Epidermal melanocyte (primary cell): ENCODE data around the gene TBKBP1.

Experiments
- DNase-seq: peaks from one replicate; pipeline ENCODE4 v3.0.0; 2011; ENCODE audit warnings: low spot score; ENCODE audit not compliant: insufficient read length

The TBKBP1 gene

DNA sequence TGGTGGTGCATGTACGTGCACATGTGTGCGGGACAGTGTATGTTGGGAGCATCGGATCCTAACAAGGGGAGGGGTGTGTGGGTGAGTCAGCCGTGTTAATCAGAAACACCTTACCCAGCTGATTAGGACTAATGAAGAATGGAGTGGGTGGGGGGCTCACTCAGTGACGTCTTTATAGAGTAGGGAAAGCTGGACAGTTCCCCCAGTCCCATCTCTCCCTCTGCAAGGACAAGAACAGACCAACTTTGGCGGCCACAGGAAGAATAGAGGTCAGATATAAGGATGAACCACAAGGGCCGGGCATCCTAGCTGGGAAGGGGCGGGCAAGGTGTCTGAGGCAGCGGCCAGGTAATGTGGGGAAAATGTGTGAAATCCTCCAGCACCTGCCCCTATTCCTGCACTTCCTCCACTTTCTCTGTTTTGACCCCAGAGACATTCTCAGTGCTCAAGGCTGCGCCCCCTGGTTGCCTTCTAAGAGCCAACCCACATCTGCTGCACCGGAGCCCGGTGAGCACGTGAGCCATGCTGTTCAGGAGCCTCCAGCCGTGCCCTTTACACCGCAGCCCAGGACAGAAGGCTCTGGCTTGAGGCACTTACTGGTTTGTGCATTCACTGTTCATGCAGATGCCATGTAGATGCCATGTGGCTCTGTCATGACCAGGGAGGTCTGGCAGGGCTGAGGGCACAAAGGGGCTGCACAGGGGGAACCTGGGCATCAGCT lies 20.2 kb downstream of the TBKBP1 start:
- DNase-seq = no peak

GRCh38 chr17:47714773-47715396 lies 20.9 kb downstream of the TBKBP1 start:
- no peak for DNase-seq

- no peak for DNase-seq
These were observed 21.8 kb downstream of the TBKBP1 start for GRCh38 chr17:47715669-47716325.

- DNase-seq = no peak
These were observed 22.4 kb downstream of the TBKBP1 start for GRCh38 chr17:47716375-47716774.

- no peak for DNase-seq
These were observed 23.3 kb downstream of the TBKBP1 start for GRCh38 chr17:47717261-47717697.

DNA sequence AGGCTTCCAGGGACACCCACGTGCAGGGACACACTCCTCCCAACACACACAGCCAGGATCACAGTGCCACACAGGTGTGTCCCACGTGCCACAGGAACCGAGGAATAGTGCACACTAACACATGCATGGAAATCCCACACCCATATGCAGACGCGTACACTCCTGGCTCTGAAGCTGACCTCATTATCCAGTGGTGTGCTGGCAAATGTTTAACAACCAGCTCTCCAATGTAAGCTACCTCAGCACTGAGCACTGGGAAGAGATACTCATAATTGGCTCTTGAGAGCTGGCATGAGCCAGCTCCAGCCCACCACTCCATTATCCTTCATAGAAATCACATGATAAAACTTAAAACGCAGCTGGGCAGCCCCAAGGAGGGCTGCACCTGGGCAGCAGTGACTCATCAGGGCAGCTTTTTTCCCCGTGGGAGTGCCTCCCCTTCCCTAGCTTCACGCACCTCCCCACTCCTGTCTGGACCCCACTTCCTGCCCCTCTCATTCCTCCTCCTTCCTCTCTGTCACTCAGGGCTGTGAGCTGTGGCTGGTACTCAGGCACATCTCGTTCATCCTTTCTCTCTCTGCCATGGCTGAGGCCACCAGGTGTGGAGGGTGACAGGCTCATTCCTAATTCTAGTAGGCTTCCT lies 24.1 kb downstream of the TBKBP1 start:
- no peak for DNase-seq

GRCh38 chr17:47718634-47719405 lies 24.9 kb downstream of the TBKBP1 start:
- DNase-seq = no peak

DNA sequence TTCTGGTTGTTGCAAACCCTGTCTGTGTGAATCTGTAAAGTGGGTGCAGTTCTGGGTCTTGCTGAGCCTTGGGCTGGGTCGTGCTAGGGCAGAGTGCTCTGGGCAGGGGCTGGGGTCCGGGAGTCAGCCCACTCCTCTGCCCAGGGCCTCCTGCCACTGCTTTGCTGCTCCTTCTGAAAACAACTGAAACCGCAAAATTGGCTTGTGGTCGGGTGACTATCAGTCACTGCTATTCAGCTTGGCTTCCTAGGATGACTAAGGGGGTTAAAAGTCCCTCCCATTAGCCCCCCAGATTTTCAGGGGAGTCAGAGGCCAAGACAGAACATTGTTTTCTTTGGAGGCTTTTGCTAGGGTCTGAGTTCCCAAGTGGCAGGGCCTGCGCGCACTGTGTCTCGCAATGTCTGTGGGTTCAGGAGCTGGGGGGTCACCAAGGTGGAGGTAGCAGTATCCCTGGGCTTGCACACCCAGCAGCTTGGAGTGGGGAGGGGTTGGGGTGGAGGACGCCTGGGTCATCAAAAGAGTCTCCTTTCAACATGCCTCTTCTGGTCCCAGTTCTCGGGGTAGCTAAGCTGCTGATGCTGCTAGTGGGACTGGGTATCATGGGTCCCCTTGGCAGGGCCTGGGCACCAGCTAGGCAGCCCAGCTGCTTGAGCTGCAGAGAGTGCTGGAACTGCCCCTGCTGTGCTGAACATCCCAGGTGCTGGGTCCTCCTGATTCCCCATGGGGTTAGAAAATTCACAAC lies 25.6 kb downstream of the TBKBP1 start:
- DNase-seq = no peak

- DNase-seq = no peak
These were observed 26.2 kb downstream of the TBKBP1 start for GRCh38 chr17:47720196-47720595.

GRCh38 chr17:47720754-47721533 lies 27.0 kb downstream of the TBKBP1 start:
- no peak for DNase-seq

DNA sequence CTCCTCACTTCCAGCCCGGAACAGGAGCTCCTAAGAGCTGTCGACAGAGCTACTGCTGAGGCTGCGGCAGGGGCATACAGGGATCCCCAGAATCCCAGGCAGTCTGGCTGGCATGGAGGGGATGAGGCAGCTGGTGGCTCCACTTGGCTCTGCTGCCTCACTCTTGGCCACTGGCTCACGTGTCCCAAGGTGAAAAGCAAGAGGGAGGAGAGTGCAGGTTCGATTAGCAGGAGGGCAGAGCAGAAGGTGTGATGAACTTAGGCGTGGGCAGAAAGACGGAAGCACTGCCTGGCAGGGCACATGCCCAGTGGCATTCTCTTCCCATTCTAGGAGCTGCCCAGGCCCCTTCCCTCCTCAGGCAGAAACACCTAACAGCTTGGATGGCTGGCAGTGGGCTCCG lies 27.8 kb downstream of the TBKBP1 start:
- DNase-seq = no peak

- no peak for DNase-seq
These were observed 30.7 kb downstream of the TBKBP1 start for GRCh38 chr17:47724705-47725104.

DNA sequence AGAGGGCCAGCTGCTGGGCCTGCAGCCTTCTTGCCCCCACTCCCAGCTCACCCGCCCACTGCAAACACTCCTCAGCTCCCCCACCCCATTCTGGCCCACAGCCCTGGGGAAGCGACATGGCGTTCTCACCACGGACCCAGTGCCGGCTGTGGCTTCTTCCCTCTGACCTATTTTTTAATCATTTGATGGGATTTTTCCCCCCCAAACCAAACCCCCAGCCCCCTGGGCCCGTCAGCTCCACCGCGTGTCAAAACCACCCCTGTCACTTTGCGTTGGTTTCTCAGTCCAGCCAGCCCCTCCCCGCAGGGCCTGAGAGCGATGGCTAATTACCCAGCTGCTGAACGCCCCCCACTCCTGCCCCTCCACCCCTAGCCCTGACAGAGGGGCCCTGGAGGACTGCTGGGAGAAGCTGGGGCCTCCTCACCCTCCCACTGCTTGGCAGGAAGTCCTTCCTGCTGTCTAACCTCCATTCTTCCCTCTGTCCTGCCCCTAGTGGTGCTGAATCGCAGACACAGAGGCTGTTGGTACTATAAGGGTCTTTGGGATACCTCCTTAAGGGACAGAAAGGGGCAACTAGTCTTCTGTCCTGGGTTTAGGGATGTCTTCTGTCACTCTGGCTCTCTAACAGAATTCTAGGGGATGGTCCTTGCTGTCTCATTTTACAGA lies 31.6 kb downstream of the TBKBP1 start:
- DNase-seq = no peak

GRCh38 chr17:47726796-47727703 lies 33.1 kb downstream of the TBKBP1 start:
- DNase-seq = no peak

DNA sequence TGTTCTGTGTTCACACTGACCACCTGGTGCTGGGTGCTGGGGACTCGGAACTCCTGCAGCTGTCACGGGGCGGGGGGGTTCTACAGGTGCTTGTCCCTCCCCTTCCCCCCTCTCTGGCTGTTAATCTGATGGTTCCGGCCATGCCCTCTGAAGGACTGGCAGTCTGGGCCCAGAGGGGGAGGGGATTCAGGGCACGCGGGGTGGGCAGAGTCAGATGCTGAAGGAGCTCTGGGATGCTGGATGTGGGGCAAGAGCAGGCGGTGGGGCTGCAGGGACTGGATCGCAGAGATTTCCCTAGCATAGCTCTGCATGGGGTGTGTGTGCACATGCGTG lies 33.7 kb downstream of the TBKBP1 start:
- no peak for DNase-seq

DNA sequence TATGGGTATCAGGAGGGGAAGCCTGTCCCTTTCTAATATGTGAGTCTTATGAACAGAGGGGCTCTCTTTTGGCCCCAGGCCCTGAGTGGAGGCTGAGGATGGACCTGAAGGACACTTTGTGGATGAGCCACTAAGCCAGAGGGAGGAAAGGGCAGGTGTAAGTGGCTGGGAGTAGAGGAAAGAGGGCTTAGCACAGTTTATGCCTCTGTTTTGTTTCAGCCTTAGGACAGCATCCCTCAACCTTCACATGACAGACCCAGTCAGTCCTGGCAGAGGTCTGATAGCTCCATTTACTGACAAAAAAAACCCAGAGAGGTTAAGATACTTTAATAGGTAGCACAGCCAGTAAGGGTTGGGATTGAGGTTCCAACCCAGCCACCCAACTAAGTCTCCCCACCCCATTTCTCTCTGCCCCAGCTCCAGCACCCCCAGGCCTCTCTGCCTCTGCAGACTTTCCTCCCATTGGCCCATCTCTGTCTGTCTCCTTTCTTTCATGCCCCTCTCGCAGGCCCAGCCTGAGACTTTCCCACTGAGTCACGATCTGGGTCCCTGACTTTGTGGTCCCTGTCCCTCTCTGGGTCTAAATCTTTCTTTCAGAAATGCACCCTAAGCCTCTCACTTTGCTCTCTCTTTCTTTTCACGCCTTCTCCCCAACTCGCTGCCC lies 34.4 kb downstream of the TBKBP1 start:
- DNase-seq = no peak

GRCh38 chr17:47729476-47729875 lies 35.5 kb downstream of the TBKBP1 start:
- DNase-seq = no peak

DNA sequence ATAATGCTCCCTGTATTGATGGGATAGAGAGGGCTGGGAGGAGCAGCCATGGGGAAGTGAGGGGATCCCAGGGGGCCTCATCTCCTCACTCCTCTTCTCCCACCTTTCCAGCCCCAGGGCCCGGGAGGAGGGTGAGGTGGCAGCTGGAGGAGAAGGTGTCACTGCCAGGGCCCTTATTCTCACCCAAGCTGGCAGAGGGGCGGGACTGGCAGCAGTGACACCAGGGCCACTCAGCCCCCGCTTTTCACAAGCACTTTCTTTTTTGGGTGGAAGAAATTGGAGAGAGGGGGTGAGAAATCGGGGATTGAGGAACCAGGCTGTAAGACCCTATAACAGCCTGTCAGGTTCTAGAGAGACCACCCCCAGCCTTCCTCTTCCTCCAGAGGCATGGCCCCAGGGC lies 36.7 kb downstream of the TBKBP1 start:
- DNase-seq = no peak
